Measurements from ENCODE around the gene GUCY1A2.

DNA sequence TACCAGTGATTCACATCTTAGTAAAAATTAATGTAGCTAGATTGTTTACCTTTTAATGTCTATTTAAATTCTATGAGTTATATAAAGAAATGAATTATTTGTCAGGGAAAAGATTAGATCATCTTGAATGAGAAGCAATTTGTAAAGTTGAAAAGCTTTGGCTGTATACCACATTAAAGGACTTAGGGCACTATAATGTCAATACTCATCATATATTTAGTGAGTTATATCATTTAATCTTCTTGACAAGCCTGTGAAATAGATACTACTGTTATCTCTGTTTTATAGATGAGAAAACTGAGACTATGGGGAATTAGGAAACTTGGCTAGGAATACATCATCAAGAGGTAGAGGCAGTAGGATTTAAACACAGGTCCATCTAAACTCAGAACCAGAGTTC is 160.1 kb downstream of the GUCY1A2 start:
- no peak for TF ChIP-seq POLR2AphosphoS5 (IDR thresholded peaks at IDR 0.05)
- TF ChIP-seq, protein P1, sequence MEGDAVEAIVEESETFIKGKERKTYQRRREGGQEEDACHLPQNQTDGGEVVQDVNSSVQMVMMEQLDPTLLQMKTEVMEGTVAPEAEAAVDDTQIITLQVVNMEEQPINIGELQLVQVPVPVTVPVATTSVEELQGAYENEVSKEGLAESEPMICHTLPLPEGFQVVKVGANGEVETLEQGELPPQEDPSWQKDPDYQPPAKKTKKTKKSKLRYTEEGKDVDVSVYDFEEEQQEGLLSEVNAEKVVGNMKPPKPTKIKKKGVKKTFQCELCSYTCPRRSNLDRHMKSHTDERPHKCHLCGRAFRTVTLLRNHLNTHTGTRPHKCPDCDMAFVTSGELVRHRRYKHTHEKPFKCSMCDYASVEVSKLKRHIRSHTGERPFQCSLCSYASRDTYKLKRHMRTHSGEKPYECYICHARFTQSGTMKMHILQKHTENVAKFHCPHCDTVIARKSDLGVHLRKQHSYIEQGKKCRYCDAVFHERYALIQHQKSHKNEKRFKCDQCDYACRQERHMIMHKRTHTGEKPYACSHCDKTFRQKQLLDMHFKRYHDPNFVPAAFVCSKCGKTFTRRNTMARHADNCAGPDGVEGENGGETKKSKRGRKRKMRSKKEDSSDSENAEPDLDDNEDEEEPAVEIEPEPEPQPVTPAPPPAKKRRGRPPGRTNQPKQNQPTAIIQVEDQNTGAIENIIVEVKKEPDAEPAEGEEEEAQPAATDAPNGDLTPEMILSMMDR (IDR thresholded peaks at IDR 0.05), result no peak
